HepG2 (cell line): ENCODE measurements around the gene PIGZ. TPM values are rescaled to one million over a fixed set of nuclear protein-coding genes. Genes with fewer than 3 reads are reported as not detected.
A peak's percentile ranks its signal among the peaks of the same experiment; 100 is the strongest.

Source experiments
- ATAC-seq: fragments of 200-7000 bp; cut with Tn5 transposase; 3 replicates; pipeline ENCODE4 v1.9.1; 2020; ENCODE audit warnings: mild to moderate bottlenecking, moderate library complexity
- BruUV-seq: library from RNA; stranded (reverse); fragments of 400-500 nt; replicated peaks from 2 replicates; lab custom pipeline; 2021; lab: Mats Ljungman, UMichigan
- CTCF ChIA-PET: fragments of 300-600 bp; formaldehyde crosslinking; extraction: SDS; loops from one replicate; lab custom pipeline; 2021; ENCODE audit warnings: low total read pairs, inconsistent platforms, low intra/inter-chr PET ratio; lab: Yijun Ruan, JAX
- POLR2A ChIA-PET: fragments of 350-600 bp; sonication (Branson Sonifier 250); formaldehyde crosslinking; loops from one replicate; lab custom pipeline; 2020; ENCODE audit warnings: antibody characterized with exemption, inconsistent platforms; lab: Yijun Ruan, JAX
- DNase-seq: peaks from one replicate; pipeline ENCODE4 v3.0.0-alpha.2; 2015; ENCODE audit warnings: low spot score
- FAIRE-seq: peaks from 3 replicates; lab custom pipeline; 2011; peaks lifted over from hg19 to GRCh38; lab: Jason Lieb, UNC
- H2AFZ ChIP-seq: one replicate; pipeline ENCODE4 v1.6.1; 2011; ENCODE audit warnings: low read length, inconsistent platforms
- H3K27ac ChIP-seq: fragments of 300-600 bp; 3 replicates; pipeline ENCODE4 v1.8.0; 2011; ENCODE audit warnings: mixed run types, mild to moderate bottlenecking, mixed read lengths, low read length, inconsistent platforms; ENCODE audit not compliant: insufficient read depth; ENCODE audit errors: extremely low read length
- H3K27me3 ChIP-seq, 2 experiments: fragments of 200-600 bp in 1 of 2; 2 replicates in 1 of 2; 3 replicates in 1 of 2; pipeline versions ENCODE4 v1.6.0 to v1.8.0; 2011; ENCODE audit warnings: low read length in 2 of 2, mild to moderate bottlenecking in 2 of 2, moderate library complexity in 2 of 2, inconsistent platforms in 1 of 2; ENCODE audit not compliant: insufficient read depth in 2 of 2, control insufficient read depth in 1 of 2
- H3K36me3 ChIP-seq, 2 experiments: fragments of 200-600 bp in 1 of 2; replicated peaks in 1 of 2; 2 replicates in 1 of 2; 3 replicates in 1 of 2; pipeline versions ENCODE4 v1.5.1 to v1.8.0; 2011; ENCODE audit warnings: low read length in 2 of 2, inconsistent platforms in 1 of 2; ENCODE audit not compliant: insufficient read depth in 2 of 2, control insufficient read depth in 1 of 2
- H3K4me1 ChIP-seq: 2 replicates; pipeline ENCODE4 v1.5.1; 2012; ENCODE audit warnings: low read length, inconsistent platforms; ENCODE audit not compliant: insufficient read depth
- H3K4me2 ChIP-seq: 2 replicates; pipeline ENCODE4 v1.6.0; 2011; ENCODE audit warnings: low read depth, low read length, inconsistent platforms
- H3K4me3 ChIP-seq, 3 experiments: fragments of 200-600 bp in 1 of 3; sonication (generic), shearing (Covaris generic) in 1 of 3; replicated peaks in 1 of 3; 2 replicates each; pipeline ENCODE4 v1.5.1; 2011 to 2016; ENCODE audit warnings: low read length in 3 of 3, inconsistent platforms in 2 of 3, low read depth in 2 of 3, mild to moderate bottlenecking in 2 of 3, control low read depth in 1 of 3, mixed read lengths in 1 of 3; ENCODE audit not compliant: insufficient read depth in 1 of 3
- H3K79me2 ChIP-seq: one replicate; pipeline ENCODE4 v1.6.1; 2011; ENCODE audit warnings: low read length, inconsistent platforms; ENCODE audit not compliant: insufficient read depth
- H3K9ac ChIP-seq: 2 replicates; pipeline ENCODE4 v1.6.0; 2011; ENCODE audit warnings: mild to moderate bottlenecking, low read depth, low read length, inconsistent platforms; ENCODE audit not compliant: insufficient read depth
- H3K9me3 ChIP-seq: 2 replicates; pipeline ENCODE4 v1.5.1; 2012; ENCODE audit warnings: mild to moderate bottlenecking, low read length
- H4K20me1 ChIP-seq: 2 replicates; pipeline ENCODE4 v1.6.0; 2011; ENCODE audit warnings: inconsistent platforms, mild to moderate bottlenecking, low read length, moderate library complexity; ENCODE audit not compliant: insufficient read depth
- NONO ChIP-seq, 2 experiments: fragments of 450-650 bp in 1 of 2; sonication (generic) in 1 of 2; formaldehyde crosslinking in 1 of 2; IDR thresholded peaks in 1 of 2; conservative IDR thresholded peaks in 1 of 2; 2 replicates each; pipeline versions ENCODE4 v1.6.1 to v1.8.0; 2017 to 2022; ENCODE audit warnings: mild to moderate bottlenecking in 1 of 2, missing genetic modification reagents in 1 of 2, moderate library complexity in 1 of 2
- NR2F6 ChIP-seq, 2 experiments: IDR thresholded peaks; 2 replicates each; pipeline ENCODE4 v1.6.1; 2016; ENCODE audit warnings: antibody characterized with exemption in 1 of 2, mild to moderate bottlenecking in 1 of 2
- POGZ ChIP-seq: sonication (generic); formaldehyde crosslinking; IDR thresholded peaks from 2 replicates; pipeline ENCODE4 v1.4.0; 2020; ENCODE audit warnings: mild to moderate bottlenecking, missing genetic modification reagents
- POLR2G ChIP-seq: fragments of 200-400 bp; formaldehyde crosslinking; IDR thresholded peaks from 2 replicates; pipeline ENCODE4 v1.6.1; 2018; ENCODE audit warnings: mild to moderate bottlenecking, low read depth, low read length, moderate library complexity
- SP4 ChIP-seq: sonication (generic); formaldehyde crosslinking; IDR thresholded peaks from 2 replicates; pipeline ENCODE4 v1.8.1; 2023; ENCODE audit warnings: mild to moderate bottlenecking, missing genetic modification reagents
- ZNF44 ChIP-seq: sonication (generic); formaldehyde crosslinking; IDR thresholded peaks from 2 replicates; pipeline ENCODE4 v1.5.1; 2020; ENCODE audit warnings: mild to moderate bottlenecking, missing genetic modification reagents
- ZNF441 ChIP-seq: sonication (generic); formaldehyde crosslinking; IDR thresholded peaks from 2 replicates; pipeline ENCODE4 v1.7.0; 2021; ENCODE audit warnings: missing genetic modification reagents, borderline replicate concordance
- ZNF768 ChIP-seq: sonication (generic); formaldehyde crosslinking; IDR thresholded peaks from 2 replicates; pipeline ENCODE4 v1.4.0; 2020; ENCODE audit warnings: missing genetic modification reagents
- WGBS: methylation state at CpG from one replicate; pipeline ENCODE4 v1.1.6; 2017; ENCODE audit warnings: low lambda C conversion rate; 5-methylcytosine and 5-hydroxymethylcytosine counted together
- in situ Hi-C: cut with HindIII; loops from 2 replicates; pipeline ENCODE4 v1.10.0; 2017; ENCODE audit warnings: low pct_unique_long_range_greater_than_20kb; ENCODE audit not compliant: extremely low pct_ligation_motif_present
- intact Hi-C: fragments of 100-400 bp; cut with micrococcal nuclease; formaldehyde crosslinking; loops from one replicate; pipeline ENCODE4 v1.10.0; 2022; ENCODE audit not compliant: unreplicated experiment
- polyA plus RNA-seq, 8 experiments: library from polyadenylated mRNA; depleted of rRNA in 3 of 8; stranded (reverse) in 7 of 8; unstranded in 1 of 8; fragments of >200 nt; fragmentation: Illumina TruSeq in 4 of 8; extraction: Trizol in 4 of 8; gene quantifications; 2 replicates each; pipeline versions ENCODE4 v1.2.1 to v1.2.3, GENCODE V29; 2011 to 2016; ENCODE audit warnings: low read depth in 4 of 8, missing spikeins in 1 of 8, mixed read lengths in 1 of 8; ENCODE audit not compliant: insufficient read depth in 1 of 8
- total RNA-seq, 5 experiments: library from RNA; depleted of rRNA; stranded (reverse); fragments of >200 nt; fragmentation: Illumina TruSeq; extraction: Trizol; gene quantifications; 2 replicates each; pipeline ENCODE4 v1.2.3, GENCODE V29; 2016; ENCODE audit warnings: low read depth in 1 of 5
- TF ChIP-seq, protein P1 (sequence below): sonication (generic); formaldehyde crosslinking; IDR thresholded peaks from 2 replicates; pipeline ENCODE4 v1.4.0; 2020; ENCODE audit warnings: missing genetic modification reagents
- TF ChIP-seq, protein P2 (sequence below): IDR thresholded peaks from 2 replicates; pipeline ENCODE4 v1.6.1; 2016; ENCODE audit warnings: missing genetic modification reagents, missing compliant biosample characterization
- TF ChIP-seq, protein P3 (sequence below): sonication (generic); formaldehyde crosslinking; IDR thresholded peaks from 2 replicates; pipeline ENCODE4 v1.9.0; 2021; ENCODE audit warnings: mild to moderate bottlenecking, missing genetic modification reagents

The PIGZ gene
- total and polyA plus RNA-seq, 2 of the 13 experiments (the other 11 are each of a cell fraction or from before 2014, with no cell fraction given) = 4.7 to 60.5 TPM

DNA sequence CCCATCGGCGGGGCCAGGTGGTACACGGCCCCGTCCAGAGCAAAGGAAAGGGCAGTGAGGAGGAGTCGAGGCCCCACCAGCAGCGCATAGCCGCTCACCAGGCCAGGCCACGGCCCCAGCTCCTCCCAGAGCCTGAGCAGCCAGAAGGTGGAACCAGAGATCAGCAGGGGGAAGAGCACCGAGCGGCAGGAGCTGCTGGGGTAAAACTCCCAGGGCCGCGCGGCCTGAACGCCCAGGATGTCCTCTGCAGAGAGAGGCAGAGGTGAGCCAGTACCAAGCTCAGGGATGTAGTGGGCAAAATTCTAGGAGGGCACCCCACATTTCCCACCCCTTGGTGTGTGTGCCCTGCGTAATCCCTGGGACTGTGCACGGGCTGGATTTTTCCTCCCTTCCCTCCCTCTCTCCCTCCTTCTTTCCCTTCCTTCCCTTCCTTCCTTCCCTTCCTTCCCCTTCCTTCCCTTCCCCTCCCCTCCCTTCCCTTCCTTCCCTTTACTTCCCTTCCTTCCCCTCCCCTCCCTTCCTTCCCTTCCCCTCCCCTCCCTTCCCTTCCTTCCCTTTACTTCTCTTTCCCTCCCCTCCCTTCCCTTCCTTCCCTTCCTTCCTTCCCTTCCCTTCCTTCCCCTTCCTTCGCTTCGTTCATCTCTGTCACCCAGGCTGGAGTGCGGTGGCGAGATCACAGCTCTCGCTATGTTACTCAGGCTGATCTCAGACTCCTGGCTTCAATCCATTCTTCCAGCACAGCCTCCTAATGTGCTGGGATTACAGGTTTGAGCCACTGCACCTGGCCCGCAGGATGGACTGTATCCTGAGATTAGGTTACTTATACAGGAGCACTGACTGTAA lies 20.0 kb downstream of the PIGZ start:
- DNase-seq (peak; percentile 63), FAIRE-seq (no peak), ATAC-seq (peak; percentile 90)
- H3K4me2 ChIP-seq = peak overlapping the region; percentile 52
- no TSS peak for BruUV-seq
- in situ Hi-C loops (no loop called here), intact Hi-C loops (loop anchor here (2.0 kb wide), 1 partner anchor 22 kb away; no protein-coding TSS in a partner anchor)
- H3K27me3 ChIP-seq = no peaks in the 10 kb centered on the region; a peak in 1 of 5 replicates
- no peaks in the 10 kb centered on the region for H3K9me3 ChIP-seq
- 56% methylated on average over 22 of the region's 22 CpGs for WGBS
- H4K20me1 ChIP-seq = no peaks in the 10 kb centered on the region; the same call in 1 of the 2 replicates
- peaks cover 95% of the 10 kb centered on the region for H3K4me1 ChIP-seq
- no peak overlapping the region for H2AFZ ChIP-seq
- peak overlapping the region; percentile 41 for H3K27ac ChIP-seq
- CTCF ChIA-PET = interaction anchor here (1.9 kb wide), 1 partner anchor 21 kb away, joined by 15 read pairs; the partner anchor contains the start of gene PIGZ
- peaks cover 0 to 3% of the 10 kb centered on the region in 2 experiments; a peak in 1 of 5 replicates for H3K36me3 ChIP-seq
- peak overlapping the region; percentile 24; the same call in 1 of the 2 replicates for H3K9ac ChIP-seq
- H3K4me3 ChIP-seq = peak overlapping the region in 2 of 3 experiments; percentile 11 to 44; a peak in 3 of 6 replicates
- H3K79me2 ChIP-seq = peaks cover 8% of the 10 kb centered on the region
- POLR2A ChIA-PET = no interaction called here
- TF ChIP-seq NR2F6 (IDR thresholded peaks at IDR 0.05) (no peak), NR2F6 (CRISPR knock-in tag; IDR thresholded peaks at IDR 0.05) (peak; percentile 28; the same call in 1 of the 2 replicates), POLR2G (peak; percentile 55; the same call in 1 of the 2 replicates), ZNF44 (CRISPR knock-in tag) (no peak), NONO (IDR thresholded peaks at IDR 0.05) (no peak), NONO (CRISPR knock-in tag; conservative IDR thresholded peaks at IDR 0.05) (peak; percentile 62; the same call in 1 of the 2 replicates), ZNF768 (peak; percentile 24; the same call in 1 of the 2 replicates), SP4 (CRISPR knock-in tag) (peak; percentile 77), ZNF441 (peak; percentile 82; the same call in 1 of the 2 replicates), POGZ (CRISPR knock-in tag) (0 out of 2 replicates have a peak, but pooled peaks have one; percentile 35)
- TF ChIP-seq, protein P1, sequence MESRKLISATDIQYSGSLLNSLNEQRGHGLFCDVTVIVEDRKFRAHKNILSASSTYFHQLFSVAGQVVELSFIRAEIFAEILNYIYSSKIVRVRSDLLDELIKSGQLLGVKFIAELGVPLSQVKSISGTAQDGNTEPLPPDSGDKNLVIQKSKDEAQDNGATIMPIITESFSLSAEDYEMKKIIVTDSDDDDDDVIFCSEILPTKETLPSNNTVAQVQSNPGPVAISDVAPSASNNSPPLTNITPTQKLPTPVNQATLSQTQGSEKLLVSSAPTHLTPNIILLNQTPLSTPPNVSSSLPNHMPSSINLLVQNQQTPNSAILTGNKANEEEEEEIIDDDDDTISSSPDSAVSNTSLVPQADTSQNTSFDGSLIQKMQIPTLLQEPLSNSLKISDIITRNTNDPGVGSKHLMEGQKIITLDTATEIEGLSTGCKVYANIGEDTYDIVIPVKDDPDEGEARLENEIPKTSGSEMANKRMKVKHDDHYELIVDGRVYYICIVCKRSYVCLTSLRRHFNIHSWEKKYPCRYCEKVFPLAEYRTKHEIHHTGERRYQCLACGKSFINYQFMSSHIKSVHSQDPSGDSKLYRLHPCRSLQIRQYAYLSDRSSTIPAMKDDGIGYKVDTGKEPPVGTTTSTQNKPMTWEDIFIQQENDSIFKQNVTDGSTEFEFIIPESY = peak; percentile 77
- TF ChIP-seq, protein P2, sequence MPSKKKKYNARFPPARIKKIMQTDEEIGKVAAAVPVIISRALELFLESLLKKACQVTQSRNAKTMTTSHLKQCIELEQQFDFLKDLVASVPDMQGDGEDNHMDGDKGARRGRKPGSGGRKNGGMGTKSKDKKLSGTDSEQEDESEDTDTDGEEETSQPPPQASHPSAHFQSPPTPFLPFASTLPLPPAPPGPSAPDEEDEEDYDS (CRISPR knock-in tag) = peak; percentile 46; the same call in 1 of the 2 replicates
- TF ChIP-seq, protein P3, sequence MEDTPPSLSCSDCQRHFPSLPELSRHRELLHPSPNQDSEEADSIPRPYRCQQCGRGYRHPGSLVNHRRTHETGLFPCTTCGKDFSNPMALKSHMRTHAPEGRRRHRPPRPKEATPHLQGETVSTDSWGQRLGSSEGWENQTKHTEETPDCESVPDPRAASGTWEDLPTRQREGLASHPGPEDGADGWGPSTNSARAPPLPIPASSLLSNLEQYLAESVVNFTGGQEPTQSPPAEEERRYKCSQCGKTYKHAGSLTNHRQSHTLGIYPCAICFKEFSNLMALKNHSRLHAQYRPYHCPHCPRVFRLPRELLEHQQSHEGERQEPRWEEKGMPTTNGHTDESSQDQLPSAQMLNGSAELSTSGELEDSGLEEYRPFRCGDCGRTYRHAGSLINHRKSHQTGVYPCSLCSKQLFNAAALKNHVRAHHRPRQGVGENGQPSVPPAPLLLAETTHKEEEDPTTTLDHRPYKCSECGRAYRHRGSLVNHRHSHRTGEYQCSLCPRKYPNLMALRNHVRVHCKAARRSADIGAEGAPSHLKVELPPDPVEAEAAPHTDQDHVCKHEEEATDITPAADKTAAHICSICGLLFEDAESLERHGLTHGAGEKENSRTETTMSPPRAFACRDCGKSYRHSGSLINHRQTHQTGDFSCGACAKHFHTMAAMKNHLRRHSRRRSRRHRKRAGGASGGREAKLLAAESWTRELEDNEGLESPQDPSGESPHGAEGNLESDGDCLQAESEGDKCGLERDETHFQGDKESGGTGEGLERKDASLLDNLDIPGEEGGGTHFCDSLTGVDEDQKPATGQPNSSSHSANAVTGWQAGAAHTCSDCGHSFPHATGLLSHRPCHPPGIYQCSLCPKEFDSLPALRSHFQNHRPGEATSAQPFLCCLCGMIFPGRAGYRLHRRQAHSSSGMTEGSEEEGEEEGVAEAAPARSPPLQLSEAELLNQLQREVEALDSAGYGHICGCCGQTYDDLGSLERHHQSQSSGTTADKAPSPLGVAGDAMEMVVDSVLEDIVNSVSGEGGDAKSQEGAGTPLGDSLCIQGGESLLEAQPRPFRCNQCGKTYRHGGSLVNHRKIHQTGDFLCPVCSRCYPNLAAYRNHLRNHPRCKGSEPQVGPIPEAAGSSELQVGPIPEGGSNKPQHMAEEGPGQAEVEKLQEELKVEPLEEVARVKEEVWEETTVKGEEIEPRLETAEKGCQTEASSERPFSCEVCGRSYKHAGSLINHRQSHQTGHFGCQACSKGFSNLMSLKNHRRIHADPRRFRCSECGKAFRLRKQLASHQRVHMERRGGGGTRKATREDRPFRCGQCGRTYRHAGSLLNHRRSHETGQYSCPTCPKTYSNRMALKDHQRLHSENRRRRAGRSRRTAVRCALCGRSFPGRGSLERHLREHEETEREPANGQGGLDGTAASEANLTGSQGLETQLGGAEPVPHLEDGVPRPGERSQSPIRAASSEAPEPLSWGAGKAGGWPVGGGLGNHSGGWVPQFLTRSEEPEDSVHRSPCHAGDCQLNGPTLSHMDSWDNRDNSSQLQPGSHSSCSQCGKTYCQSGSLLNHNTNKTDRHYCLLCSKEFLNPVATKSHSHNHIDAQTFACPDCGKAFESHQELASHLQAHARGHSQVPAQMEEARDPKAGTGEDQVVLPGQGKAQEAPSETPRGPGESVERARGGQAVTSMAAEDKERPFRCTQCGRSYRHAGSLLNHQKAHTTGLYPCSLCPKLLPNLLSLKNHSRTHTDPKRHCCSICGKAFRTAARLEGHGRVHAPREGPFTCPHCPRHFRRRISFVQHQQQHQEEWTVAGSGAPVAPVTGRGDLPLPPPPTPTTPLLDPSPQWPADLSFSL (CRISPR knock-in tag) = no peak
